ENCODE measurements around the gene RNF38.
"Not testable (repeated sequence)": the region's sequence is repeated elsewhere in the genome, so short reads cannot be mapped to it uniquely, and the experiment has no call there.

RNF38 gene

DNA sequence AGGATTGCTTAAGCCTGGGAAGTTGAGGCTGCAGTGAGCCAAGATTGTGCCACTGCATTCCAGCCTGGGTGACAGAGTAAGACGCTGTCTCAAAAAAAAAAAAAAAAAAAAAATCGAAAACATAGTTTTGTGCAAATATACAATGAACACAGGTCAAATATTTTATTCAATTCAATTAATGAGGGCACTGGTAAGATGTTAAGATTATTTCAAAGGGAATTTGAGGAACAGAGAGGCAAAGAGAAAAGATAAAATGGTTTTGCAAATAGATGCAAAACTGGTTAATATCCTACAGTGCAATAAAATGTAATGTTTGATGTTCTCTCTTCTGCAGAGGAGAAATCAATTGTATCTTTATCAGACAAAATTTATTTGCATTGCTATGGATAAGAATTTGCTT is 102.3 kb downstream of the RNF38 start:
- DNase-seq: no peak

DNA sequence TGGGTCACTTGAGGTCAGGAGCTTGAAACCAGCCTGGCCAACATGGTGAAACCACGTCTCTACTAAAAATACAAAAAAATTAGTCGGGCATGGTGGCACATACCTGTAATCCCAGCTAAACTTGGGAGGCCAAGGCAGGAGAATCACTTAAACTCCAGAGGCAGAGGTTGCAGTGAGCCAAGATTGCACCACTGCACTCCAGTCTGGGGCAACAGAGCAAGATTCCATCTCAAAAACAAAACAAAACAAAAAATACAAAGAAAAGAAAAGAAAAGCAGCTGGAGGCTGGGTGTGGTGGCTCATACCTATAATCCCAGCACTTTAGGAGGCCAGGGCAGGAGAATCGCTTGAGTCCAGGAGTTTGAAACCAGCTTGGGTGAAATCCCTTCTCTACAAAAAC is 105.1 kb downstream of the RNF38 start:
- DNase-seq: not testable (repeated sequence)

DNA sequence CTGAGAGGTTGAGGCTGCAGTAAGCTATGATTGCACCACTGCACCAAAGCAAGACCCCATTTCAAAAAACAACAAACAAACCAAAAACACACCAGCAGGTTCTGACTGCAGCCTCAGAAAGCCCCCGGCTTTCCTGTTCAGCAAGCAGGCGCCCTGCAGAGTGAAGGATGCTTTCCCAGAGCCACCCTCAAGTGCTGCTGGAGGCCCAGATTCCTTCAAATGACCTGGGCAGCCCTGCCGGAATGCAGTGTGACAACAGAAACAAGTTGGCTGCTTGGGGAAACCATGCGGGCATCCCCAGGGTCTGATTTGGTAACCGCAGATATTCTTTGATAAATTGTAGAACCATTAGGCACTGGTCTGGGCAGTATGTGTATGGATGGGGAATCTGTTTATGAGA is 106.2 kb downstream of the RNF38 start:
- DNase-seq: no peak

DNA sequence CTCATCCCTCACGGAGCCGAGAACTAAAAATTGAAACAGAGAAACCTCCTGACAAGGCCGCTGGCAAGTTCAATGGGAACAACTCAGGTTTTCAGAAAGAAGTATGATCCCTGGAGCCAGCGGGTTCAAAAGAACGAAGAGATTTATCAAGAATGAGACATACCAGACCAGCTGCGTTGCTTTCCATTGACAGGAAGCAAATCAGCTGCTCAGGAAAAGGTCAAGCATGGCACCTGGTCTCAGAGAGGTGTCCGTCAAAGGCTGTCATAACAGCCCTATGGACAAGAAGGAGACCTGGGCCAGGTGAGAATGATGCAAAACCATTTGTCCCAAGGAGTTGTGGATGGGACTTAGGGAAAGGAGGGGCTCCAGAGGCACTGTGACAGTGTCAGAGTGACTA is 106.9 kb downstream of the RNF38 start:
- DNase-seq: no peak

DNA sequence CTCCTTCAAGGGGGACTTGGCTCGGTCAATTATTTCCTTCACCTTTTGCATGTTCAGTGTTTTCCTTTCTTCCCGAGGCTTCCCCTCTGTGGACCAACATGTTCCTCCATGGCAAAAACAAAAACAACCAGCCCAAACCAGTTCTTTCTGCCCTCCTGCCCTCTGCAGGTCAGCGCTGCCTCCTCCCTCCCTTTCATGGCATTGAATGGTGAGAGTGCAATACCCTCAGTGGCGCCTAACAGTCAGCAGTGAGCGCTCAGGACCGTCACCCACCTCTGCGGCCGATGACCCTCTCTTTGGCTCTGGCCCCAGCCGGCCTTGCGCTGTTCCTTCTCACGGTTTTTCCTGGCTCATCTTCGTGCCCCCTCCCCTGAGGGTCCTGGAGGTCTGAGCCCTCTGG is 107.4 kb downstream of the RNF38 start:
- DNase-seq: no peak

DNA sequence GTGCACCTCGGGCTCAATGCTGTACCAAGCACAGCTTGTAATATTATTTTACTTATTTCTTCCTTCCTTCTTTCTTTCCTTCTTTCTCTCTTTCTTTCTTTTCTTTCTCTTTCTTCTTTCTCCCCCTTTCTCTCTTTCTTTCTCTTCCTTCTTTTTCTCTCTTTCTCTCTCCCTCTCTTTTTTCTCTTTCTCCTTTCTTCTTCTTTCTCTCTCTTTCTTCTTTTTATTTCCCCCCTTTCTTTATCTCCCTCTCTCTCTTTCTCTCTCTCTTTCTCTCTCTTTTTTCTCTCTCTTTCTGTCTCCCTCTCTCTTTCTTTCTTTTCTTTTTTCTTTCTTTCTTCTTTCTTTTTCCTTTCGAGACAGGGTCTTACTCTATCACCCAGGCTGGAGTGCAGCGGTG is 109.1 kb downstream of the RNF38 start:
- DNase-seq: no peak

DNA sequence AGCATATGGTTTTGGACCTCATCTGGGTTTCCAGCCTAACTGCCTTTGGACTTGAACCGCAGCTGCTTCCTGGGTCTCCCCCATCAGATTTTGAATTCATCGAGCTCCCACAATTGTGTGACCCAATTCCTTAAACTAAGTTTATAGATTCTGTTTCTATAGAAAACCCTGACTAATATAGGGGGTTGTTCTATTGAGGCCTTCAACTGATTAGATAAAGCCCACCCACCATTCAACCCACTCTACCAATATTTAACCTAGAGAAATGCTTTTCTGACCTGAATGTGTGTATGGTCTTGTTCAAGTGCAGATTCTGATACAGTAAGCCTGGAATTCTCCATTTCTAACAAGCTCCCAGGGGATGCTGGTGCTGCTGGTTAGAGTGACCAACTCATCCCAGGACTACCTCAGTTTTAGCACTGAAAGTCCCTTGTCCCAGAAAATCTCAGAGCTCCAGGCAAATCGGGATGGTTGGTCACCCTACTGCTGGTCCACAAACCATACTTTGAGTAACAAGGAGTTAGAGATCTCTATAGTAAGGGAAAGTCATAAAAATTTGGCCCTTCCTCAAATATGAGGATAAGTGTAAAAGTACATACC is 110.1 kb downstream of the RNF38 start:
- DNase-seq: no peak

DNA sequence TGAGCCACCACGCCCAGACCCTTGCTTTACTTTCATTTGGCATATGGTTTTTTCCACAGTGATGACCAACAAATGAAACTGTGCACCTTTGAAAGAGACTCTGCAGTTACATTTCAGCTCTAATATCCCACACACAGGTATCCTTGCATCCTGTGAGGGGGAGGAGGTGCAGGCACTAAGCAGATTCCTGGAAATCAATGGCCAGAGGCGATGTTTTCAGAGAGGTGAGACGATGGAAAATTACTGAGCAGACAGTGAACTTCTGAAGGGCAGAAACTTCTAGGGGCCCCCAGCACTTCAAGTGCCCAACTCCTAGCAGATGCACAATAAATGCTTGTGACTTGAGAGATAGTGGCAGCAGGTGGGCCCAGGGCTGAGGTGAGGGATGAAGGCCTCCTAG is 112.0 kb downstream of the RNF38 start:
- DNase-seq: no peak

All from amygdala (tissue), 56 donors.